ENCODE data around the gene TMEM40. TPM values are rescaled to one million over a fixed set of nuclear protein-coding genes. Genes with fewer than 3 reads are reported as not detected.

The TMEM40 gene, protein sequence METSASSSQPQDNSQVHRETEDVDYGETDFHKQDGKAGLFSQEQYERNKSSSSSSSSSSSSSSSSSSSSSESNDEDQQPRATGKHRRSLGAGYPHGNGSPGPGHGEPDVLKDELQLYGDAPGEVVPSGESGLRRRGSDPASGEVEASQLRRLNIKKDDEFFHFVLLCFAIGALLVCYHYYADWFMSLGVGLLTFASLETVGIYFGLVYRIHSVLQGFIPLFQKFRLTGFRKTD
- not detected for polyA plus RNA-seq (2013, experiment 1 of 2)
- not detected for polyA plus RNA-seq (2013, experiment 2 of 2)

DNA sequence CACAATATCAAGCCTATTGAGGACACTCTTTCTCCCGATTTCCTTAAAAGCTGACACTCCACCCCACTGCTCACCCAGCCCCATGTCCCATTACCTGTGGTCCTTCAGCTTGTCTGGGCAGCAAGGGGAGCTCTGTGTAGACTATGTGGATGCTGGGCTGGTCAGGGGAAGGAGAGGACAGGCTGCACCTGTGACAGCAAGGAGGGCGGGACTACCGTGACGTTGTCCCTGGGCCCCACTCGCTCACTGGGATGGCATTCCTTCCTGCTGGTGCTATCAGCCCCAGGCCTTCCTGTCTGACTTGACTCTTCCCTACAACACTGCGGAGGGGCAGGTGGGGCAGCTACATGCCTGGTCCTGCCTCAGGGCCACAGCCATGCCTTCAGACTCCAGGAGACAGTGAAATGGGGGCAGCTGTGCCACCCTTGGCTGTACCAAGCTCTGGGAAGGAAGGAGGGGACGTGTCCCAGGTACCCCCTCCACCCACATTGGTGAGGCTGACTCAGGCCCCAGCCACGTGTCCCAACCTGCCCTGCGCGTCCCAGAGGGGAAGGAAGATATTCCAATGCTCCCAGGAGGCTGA, at the start of gene TMEM40:
TMEM40 (minus strand) TSS at position 163 of the 583 bp plus-strand sequence. CDS start 9,427 bp downstream, outside the sequence.
- no peaks in the 10 kb centered on the region for H3K36me3 ChIP-seq (ENCODE audit: insufficient read depth, low read length)
- WGBS, result 75% methylated on average over 9 of the region's 10 CpGs
- H3K4me1 ChIP-seq (ENCODE audit: insufficient read depth, low read length), result peaks cover 7% of the 10 kb centered on the region
- no peak within 1 kb of the TSS for H3K4me3 ChIP-seq (ENCODE audit: low read length)
- H3K27ac ChIP-seq (ENCODE audit: low read depth, low read length), result no peak within 1 kb of the TSS
- no peaks in the 10 kb centered on the region for H3K27me3 ChIP-seq (ENCODE audit: insufficient read depth, low read length)
- H3K9me3 ChIP-seq (ENCODE audit: insufficient read depth, low read depth, low read length), result no peaks in the 10 kb centered on the region
- no peak within 1 kb of the TSS for H3K9ac ChIP-seq (ENCODE audit: low read depth, low read length)

DNA sequence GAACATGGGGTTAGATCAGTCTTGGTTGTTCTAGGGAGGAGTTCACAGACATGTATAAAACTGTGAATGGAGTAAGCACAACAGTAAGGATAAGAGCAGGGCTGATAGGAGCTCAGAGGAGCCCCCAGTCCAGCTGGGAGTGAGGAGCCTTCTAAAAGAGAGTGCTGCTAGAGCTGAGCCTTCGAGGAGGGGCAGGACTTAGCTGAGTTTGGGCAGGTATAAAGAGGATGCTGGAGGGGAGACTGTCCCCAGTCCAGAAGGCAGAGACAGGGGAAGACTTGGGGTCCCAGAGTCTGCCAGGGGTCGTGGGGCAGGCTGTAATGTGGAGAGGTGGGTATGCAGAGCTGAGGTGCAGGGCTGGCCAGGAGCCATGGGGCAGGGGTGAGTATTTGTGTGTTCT, 49.5 kb upstream of the TMEM40 start:
- peaks cover 7% of the 10 kb centered on the region for H3K4me1 ChIP-seq (ENCODE audit: insufficient read depth, low read length)
- H3K27ac ChIP-seq (ENCODE audit: low read depth, low read length), result no peak overlapping the region
- no peaks in the 10 kb centered on the region for H3K9me3 ChIP-seq (ENCODE audit: insufficient read depth, low read depth, low read length)
- H3K4me3 ChIP-seq (ENCODE audit: low read length), result no peak overlapping the region
- whole genome bisulfite sequencing, result 78% methylated on average over 2 of the region's 2 CpGs
- H3K36me3 ChIP-seq (ENCODE audit: insufficient read depth, low read length), result peaks cover 16% of the 10 kb centered on the region; the same call in 1 of the 2 replicates
- no peaks in the 10 kb centered on the region for H3K27me3 ChIP-seq (ENCODE audit: insufficient read depth, low read length)
- no peak overlapping the region for H3K9ac ChIP-seq (ENCODE audit: low read depth, low read length)

- no peak overlapping the region for H3K4me3 ChIP-seq (ENCODE audit: low read length)
- H3K27ac ChIP-seq (ENCODE audit: low read depth, low read length), result no peak overlapping the region
- H3K9me3 ChIP-seq (ENCODE audit: insufficient read depth, low read depth, low read length), result no peaks in the 10 kb centered on the region
- H3K9ac ChIP-seq (ENCODE audit: low read depth, low read length), result no peak overlapping the region
- peaks cover 7% of the 10 kb centered on the region for H3K4me1 ChIP-seq (ENCODE audit: insufficient read depth, low read length)
- peaks cover 16% of the 10 kb centered on the region; the same call in 1 of the 2 replicates for H3K36me3 ChIP-seq (ENCODE audit: insufficient read depth, low read length)
- H3K27me3 ChIP-seq (ENCODE audit: insufficient read depth, low read length), result no peaks in the 10 kb centered on the region
- 85% methylated on average over 7 of the region's 7 CpGs for WGBS
Observed at GRCh38 chr3:12807601-12808359, 48.7 kb upstream of the TMEM40 start.

DNA sequence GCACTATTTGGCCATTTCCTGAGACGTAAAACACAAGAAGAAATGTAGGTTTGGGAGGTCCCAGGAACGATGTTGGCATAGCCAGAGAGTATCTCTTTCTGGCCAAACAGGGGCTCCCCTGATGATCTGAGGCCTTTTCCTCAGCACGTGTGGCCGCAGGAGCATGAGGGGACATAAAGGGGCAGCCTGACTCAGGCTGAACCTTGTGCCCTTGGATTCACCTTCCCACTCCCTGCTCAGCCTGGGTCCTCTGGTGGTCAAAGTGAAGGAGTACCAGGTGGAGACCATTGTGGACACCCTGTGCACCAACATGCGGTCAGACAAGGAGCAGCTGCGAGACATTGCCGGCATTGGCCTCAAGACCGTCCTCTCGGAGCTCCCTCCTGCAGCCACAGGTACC, 48.0 kb upstream of the TMEM40 start:
- Histone ChIP-seq H3K27ac (ENCODE audit: low read depth, low read length) (no peak overlapping the region), H3K9ac (ENCODE audit: low read depth, low read length) (no peak overlapping the region), H3K4me3 (ENCODE audit: low read length) (no peak overlapping the region), H3K27me3 (ENCODE audit: insufficient read depth, low read length) (no peaks in the 10 kb centered on the region), H3K9me3 (ENCODE audit: insufficient read depth, low read depth, low read length) (no peaks in the 10 kb centered on the region), H3K36me3 (ENCODE audit: insufficient read depth, low read length) (peaks cover 16% of the 10 kb centered on the region; the same call in 1 of the 2 replicates), H3K4me1 (ENCODE audit: insufficient read depth, low read length) (peaks cover 7% of the 10 kb centered on the region)
- 93% methylated on average over 9 of the region's 9 CpGs for WGBS

GRCh38 chr3:12803371-12803770, 44.3 kb upstream of the TMEM40 start:
- H3K4me3 ChIP-seq (ENCODE audit: low read length), result no peak overlapping the region
- peaks cover 16% of the 10 kb centered on the region; the same call in 1 of the 2 replicates for H3K36me3 ChIP-seq (ENCODE audit: insufficient read depth, low read length)
- no peaks in the 10 kb centered on the region for H3K9me3 ChIP-seq (ENCODE audit: insufficient read depth, low read depth, low read length)
- WGBS, result 95% methylated on average over 12 of the region's 12 CpGs
- H3K27ac ChIP-seq (ENCODE audit: low read depth, low read length), result no peak overlapping the region
- no peaks in the 10 kb centered on the region for H3K27me3 ChIP-seq (ENCODE audit: insufficient read depth, low read length)
- no peak overlapping the region for H3K9ac ChIP-seq (ENCODE audit: low read depth, low read length)
- no peaks in the 10 kb centered on the region for H3K4me1 ChIP-seq (ENCODE audit: insufficient read depth, low read length)

DNA sequence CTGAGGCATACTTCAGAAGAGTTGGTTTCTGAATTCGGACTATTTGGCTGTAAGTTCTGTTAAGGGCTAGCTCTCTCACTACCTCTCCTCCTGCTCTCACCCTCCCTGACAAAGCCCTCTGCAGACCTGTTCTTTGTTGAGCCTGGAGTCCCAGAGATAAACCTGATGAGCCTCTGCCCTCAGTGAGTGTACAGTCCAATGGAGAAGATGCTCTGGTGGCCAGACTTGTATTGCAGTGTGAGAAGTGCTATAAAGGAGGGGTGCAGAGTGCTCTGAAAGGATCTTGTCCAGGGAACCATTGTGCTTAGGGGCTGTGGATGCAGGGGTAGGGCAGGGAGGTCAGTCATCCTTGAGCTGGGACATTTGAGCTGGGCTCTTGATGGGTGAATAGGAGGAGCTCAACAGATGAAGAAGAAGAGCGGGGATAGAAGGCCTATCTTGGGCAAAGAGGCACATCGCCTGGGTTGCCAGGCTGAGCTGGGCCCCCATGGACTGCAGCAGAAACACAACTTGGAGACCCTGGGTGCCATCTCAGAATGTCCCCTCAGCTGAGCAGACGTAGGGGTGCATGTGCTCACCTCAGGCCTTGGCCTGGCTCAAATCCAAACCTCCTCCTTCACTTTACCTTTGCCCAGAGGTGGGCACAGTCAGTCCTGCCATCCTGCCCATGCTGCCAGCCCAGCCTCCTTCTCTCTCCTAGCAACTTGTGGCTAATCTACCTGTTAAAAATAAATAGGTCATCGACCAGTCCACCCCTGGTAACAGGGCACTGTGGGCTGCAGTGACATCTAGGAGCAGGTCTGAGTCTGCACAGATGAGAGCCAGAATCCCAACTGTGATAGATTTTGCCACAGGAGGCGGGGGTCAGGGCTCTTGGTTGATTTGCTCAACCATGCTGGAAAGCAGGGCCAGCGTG, 40.7 kb upstream of the TMEM40 start:
- Histone ChIP-seq H3K4me3 (ENCODE audit: low read length) (no peak overlapping the region), H3K9me3 (ENCODE audit: insufficient read depth, low read depth, low read length) (no peaks in the 10 kb centered on the region), H3K27ac (ENCODE audit: low read depth, low read length) (no peak overlapping the region), H3K9ac (ENCODE audit: low read depth, low read length) (no peak overlapping the region), H3K4me1 (ENCODE audit: insufficient read depth, low read length) (no peaks in the 10 kb centered on the region), H3K36me3 (ENCODE audit: insufficient read depth, low read length) (peaks cover 8% of the 10 kb centered on the region; the same call in 1 of the 2 replicates), H3K27me3 (ENCODE audit: insufficient read depth, low read length) (no peaks in the 10 kb centered on the region; the same call in 1 of the 2 replicates)
- 90% methylated on average over 7 of the region's 7 CpGs for WGBS

DNA sequence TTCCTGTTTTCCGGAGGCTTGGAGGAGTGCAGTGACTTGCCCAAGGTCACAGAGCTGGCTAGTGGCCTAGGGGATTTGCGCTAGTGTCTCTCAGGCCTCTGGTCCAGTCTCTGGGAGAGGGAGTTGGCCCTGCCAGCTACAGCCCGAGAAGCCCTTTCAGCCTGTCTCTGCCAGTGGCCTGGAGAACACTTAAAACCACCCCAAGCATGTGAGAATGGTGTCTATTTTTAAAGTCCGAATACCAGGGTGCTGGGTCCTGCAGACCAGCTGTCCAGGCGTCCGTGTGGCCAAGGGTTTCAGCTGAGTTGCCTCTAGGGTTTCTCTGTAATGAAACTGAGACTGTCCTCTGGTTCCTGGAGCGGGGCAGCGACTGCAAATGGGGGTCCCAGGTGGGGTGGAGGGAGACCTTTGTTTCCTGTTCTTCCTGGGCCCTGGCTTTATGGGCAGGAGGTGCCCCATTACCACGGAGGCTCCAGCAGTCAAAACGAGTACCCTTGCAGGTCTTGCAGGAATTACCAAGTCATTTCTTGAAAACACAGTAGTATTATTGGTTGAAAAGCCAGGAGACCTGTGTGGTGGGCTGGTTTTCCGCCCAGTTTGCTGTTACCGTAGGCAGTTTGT, 39.6 kb upstream of the TMEM40 start:
- Histone ChIP-seq H3K27me3 (ENCODE audit: insufficient read depth, low read length) (no peaks in the 10 kb centered on the region; the same call in 1 of the 2 replicates), H3K4me1 (ENCODE audit: insufficient read depth, low read length) (no peaks in the 10 kb centered on the region), H3K9ac (ENCODE audit: low read depth, low read length) (no peak overlapping the region), H3K4me3 (ENCODE audit: low read length) (no peak overlapping the region), H3K36me3 (ENCODE audit: insufficient read depth, low read length) (peaks cover under 1% of the 10 kb centered on the region; the same call in 1 of the 2 replicates), H3K27ac (ENCODE audit: low read depth, low read length) (no peak overlapping the region), H3K9me3 (ENCODE audit: insufficient read depth, low read depth, low read length) (no peaks in the 10 kb centered on the region)
- WGBS, result 90% methylated on average over 12 of the region's 12 CpGs

GRCh38 chr3:12797892-12798558, 39.0 kb upstream of the TMEM40 start:
- Histone ChIP-seq H3K9ac (ENCODE audit: low read depth, low read length) (no peak overlapping the region), H3K27ac (ENCODE audit: low read depth, low read length) (no peak overlapping the region), H3K4me3 (ENCODE audit: low read length) (no peak overlapping the region), H3K27me3 (ENCODE audit: insufficient read depth, low read length) (no peaks in the 10 kb centered on the region; the same call in 1 of the 2 replicates), H3K36me3 (ENCODE audit: insufficient read depth, low read length) (no peaks in the 10 kb centered on the region), H3K4me1 (ENCODE audit: insufficient read depth, low read length) (no peaks in the 10 kb centered on the region), H3K9me3 (ENCODE audit: insufficient read depth, low read depth, low read length) (no peaks in the 10 kb centered on the region)
- WGBS, result 91% methylated on average over 8 of the region's 8 CpGs

GRCh38 chr3:12797124-12797891, 38.2 kb upstream of the TMEM40 start:
- Histone ChIP-seq H3K4me1 (ENCODE audit: insufficient read depth, low read length) (no peaks in the 10 kb centered on the region), H3K9ac (ENCODE audit: low read depth, low read length) (no peak overlapping the region), H3K36me3 (ENCODE audit: insufficient read depth, low read length) (no peaks in the 10 kb centered on the region), H3K27ac (ENCODE audit: low read depth, low read length) (no peak overlapping the region), H3K9me3 (ENCODE audit: insufficient read depth, low read depth, low read length) (no peaks in the 10 kb centered on the region), H3K27me3 (ENCODE audit: insufficient read depth, low read length) (no peaks in the 10 kb centered on the region; the same call in 1 of the 2 replicates), H3K4me3 (ENCODE audit: low read length) (peak overlapping the region; percentile 89)
- 29% methylated on average over 13 of the region's 17 CpGs for WGBS

Measured in HUES64 (cell line).